ENCODE measurements around the gene TXNDC8.

- TF ChIP-seq POLR2A (IDR thresholded peaks at IDR 0.05) (no peak), CTCF (IDR thresholded peaks at IDR 0.05) (no peak)
Measured at GRCh38 chr9:110307191-110307590, 30.5 kb downstream of the TXNDC8 start.
